Neuronal stem cell (in vitro differentiated cells): ENCODE measurements around the gene HRAS.

Experiments
- DNase-seq: peaks from one replicate; pipeline ENCODE4 v3.0.0-alpha.2; 2013; ENCODE audit warnings: low spot score
- H2AFZ ChIP-seq: one replicate; pipeline ENCODE4 v1.6.1; 2013; ENCODE audit warnings: mild to moderate bottlenecking, low read length, inconsistent platforms
- H2AK5ac ChIP-seq: 2 replicates; pipeline ENCODE4 v1.6.1; 2013; ENCODE audit warnings: low read depth, mild to moderate bottlenecking, inconsistent platforms, low read length, moderate library complexity, mixed read lengths
- H2BK120ac ChIP-seq: 2 replicates; pipeline ENCODE4 v1.6.1; 2013; ENCODE audit warnings: low read depth, mild to moderate bottlenecking, inconsistent platforms, low read length, moderate library complexity, mixed read lengths
- H2BK12ac ChIP-seq: one replicate; pipeline ENCODE4 v1.6.1; 2013; ENCODE audit warnings: low read length, inconsistent platforms
- H2BK15ac ChIP-seq: 2 replicates; pipeline ENCODE4 v1.6.1; 2013; ENCODE audit warnings: mild to moderate bottlenecking, low read length, inconsistent platforms, mixed read lengths
- H2BK5ac ChIP-seq: one replicate; pipeline ENCODE4 v1.6.1; 2013; ENCODE audit warnings: inconsistent platforms, mild to moderate bottlenecking, low read length, moderate library complexity
- H3K14ac ChIP-seq: one replicate; pipeline ENCODE4 v1.6.1; 2013; ENCODE audit warnings: low read length, inconsistent platforms
- H3K18ac ChIP-seq: 2 replicates; pipeline ENCODE4 v1.6.1; 2013; ENCODE audit warnings: low read length, inconsistent platforms
- H3K23ac ChIP-seq: 2 replicates; pipeline ENCODE4 v1.6.1; 2013; ENCODE audit warnings: low read depth, mild to moderate bottlenecking, mixed read lengths, low read length, inconsistent platforms; ENCODE audit not compliant: poor library complexity
- H3K27ac ChIP-seq: replicated peaks from 3 replicates; pipeline ENCODE4 v1.5.1; 2013; ENCODE audit warnings: low read length, inconsistent platforms
- H3K27me3 ChIP-seq, 3 experiments: 2 replicates each; pipeline ENCODE4 v1.6.1; 2013; ENCODE audit warnings: low read length in 3 of 3, mild to moderate bottlenecking in 2 of 3, inconsistent platforms in 1 of 3, low read depth in 1 of 3, mixed read lengths in 1 of 3, moderate library complexity in 1 of 3; ENCODE audit not compliant: control insufficient read depth in 3 of 3, insufficient read depth in 3 of 3
- H3K36me3 ChIP-seq, 2 donors: replicated peaks in 1 of 2; 2 replicates each; pipeline ENCODE4 v1.6.1; 2013; ENCODE audit warnings: low read length in 2 of 2; ENCODE audit not compliant: control insufficient read depth in 2 of 2, insufficient read depth in 2 of 2
- H3K4ac ChIP-seq: 2 replicates; pipeline ENCODE4 v1.6.1; 2013; ENCODE audit warnings: inconsistent platforms, mild to moderate bottlenecking, low read length, moderate library complexity
- H3K4me1 ChIP-seq, 2 donors: 1 replicate in 1 of 2; 2 replicates in 1 of 2; pipeline ENCODE4 v1.6.1; 2013; ENCODE audit warnings: low read length in 2 of 2, low read depth in 1 of 2; ENCODE audit not compliant: control insufficient read depth in 2 of 2, insufficient read depth in 1 of 2
- H3K4me2 ChIP-seq: one replicate; pipeline ENCODE4 v1.6.1; 2013; ENCODE audit warnings: mild to moderate bottlenecking, low read length, inconsistent platforms; ENCODE audit not compliant: insufficient read depth, poor library complexity, severe bottlenecking
- H3K4me3 ChIP-seq, 2 donors: 2 replicates each; pipeline ENCODE4 v1.5.1; 2013; ENCODE audit warnings: low read length in 2 of 2, mild to moderate bottlenecking in 2 of 2, inconsistent platforms in 1 of 2, moderate library complexity in 1 of 2
- H3K79me1 ChIP-seq: one replicate; pipeline ENCODE4 v1.6.1; 2013; ENCODE audit warnings: low read depth, mild to moderate bottlenecking, inconsistent platforms, low read length, moderate library complexity
- H3K9ac ChIP-seq: one replicate; pipeline ENCODE4 v1.6.1; 2013; ENCODE audit warnings: mild to moderate bottlenecking, low read depth, low read length, inconsistent platforms; ENCODE audit not compliant: poor library complexity
- H3K9me3 ChIP-seq, 2 donors: replicated peaks in 1 of 2; 2 replicates each; pipeline versions ENCODE3 to v1.6.1; 2013; ENCODE audit warnings: low read length in 2 of 2, mild to moderate bottlenecking in 2 of 2, inconsistent platforms in 1 of 2, low read depth in 1 of 2, mixed read lengths in 1 of 2, moderate library complexity in 1 of 2; ENCODE audit not compliant: control insufficient read depth in 2 of 2, insufficient read depth in 1 of 2
- H4K8ac ChIP-seq: one replicate; pipeline ENCODE4 v1.6.1; 2013; ENCODE audit warnings: low read depth, mild to moderate bottlenecking, inconsistent platforms, low read length, moderate library complexity
- H4K91ac ChIP-seq: one replicate; pipeline ENCODE4 v1.6.1; 2013; ENCODE audit warnings: low read length, low read depth, mild to moderate bottlenecking, inconsistent platforms; ENCODE audit not compliant: poor library complexity
- WGBS, 2 donors: extraction: QIAGEN DNeasy Blood & Tissue Kit; methylation state at CpG; one replicate each; pipeline ENCODE4 v1.1.7; 2013; ENCODE audit warnings: missing lambda C conversion rate in 2 of 2, mixed read lengths in 1 of 2; ENCODE audit not compliant: insufficient read length in 2 of 2, insufficient replicate concordance in 1 of 2; ENCODE audit errors: extremely low coverage in 2 of 2; 5-methylcytosine and 5-hydroxymethylcytosine counted together

Gene HRAS

DNA sequence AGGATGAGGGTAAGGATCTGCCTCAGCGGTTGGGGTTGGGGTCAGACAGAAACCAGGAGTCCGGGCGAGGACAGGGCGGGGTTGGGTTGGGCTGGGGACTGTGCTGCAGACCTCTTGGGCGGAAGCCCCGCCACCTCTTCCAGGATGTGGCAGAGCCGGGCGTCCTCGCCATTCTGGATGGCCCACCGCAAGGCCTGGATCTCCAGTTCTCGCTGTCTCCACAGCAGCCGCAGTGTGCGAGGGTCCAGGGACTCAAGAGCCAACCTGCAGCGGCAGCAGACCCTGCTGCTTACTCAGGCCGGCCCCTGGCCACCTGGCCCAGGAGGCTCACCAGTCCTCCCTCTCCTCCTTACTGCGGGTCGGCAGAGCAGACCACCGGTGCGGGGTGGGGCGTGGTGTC, 23.1 kb upstream of the HRAS start:
- H2BK15ac ChIP-seq = peak overlapping the region; percentile 96
- H2AFZ ChIP-seq = no peak overlapping the region
- no peak overlapping the region for H4K8ac ChIP-seq
- no peak overlapping the region for H3K9ac ChIP-seq
- H3K14ac ChIP-seq = no peak overlapping the region
- no peak overlapping the region for H3K18ac ChIP-seq
- H3K27me3 ChIP-seq = peaks cover 16 to 57% (median 36%) of the 10 kb centered on the region in 3 experiments
- no peak overlapping the region for H3K27ac ChIP-seq
- peaks cover 17 to 19% of the 10 kb centered on the region in 2 donors for H3K4me1 ChIP-seq
- H3K36me3 ChIP-seq = no peaks in the 10 kb centered on the region
- peak overlapping the region; percentile 61 for H2BK120ac ChIP-seq
- peak overlapping the region; percentile 85 for H3K23ac ChIP-seq
- no peak overlapping the region for H3K4ac ChIP-seq
- DNase-seq = no peak
- no peak overlapping the region for H2BK5ac ChIP-seq
- H3K9me3 ChIP-seq = peaks cover 0 to 4% of the 10 kb centered on the region in 2 donors
- peak overlapping the region; percentile 58 for H2BK12ac ChIP-seq
- no peak overlapping the region for H3K4me3 ChIP-seq
- H3K79me1 ChIP-seq = peaks cover 13% of the 10 kb centered on the region
- H2AK5ac ChIP-seq = peak overlapping the region; percentile 48
- no CpG with 5 or more reads among the region's 20 CpGs for WGBS, 2 donors
- H4K91ac ChIP-seq = no peak overlapping the region
- H3K4me2 ChIP-seq = no peak overlapping the region

GRCh38 chr11:557328-558132, 22.2 kb upstream of the HRAS start:
- Histone ChIP-seq H2BK15ac (no peak overlapping the region), H3K4ac (no peak overlapping the region), H2BK5ac (no peak overlapping the region), H3K79me1 (peaks cover 12% of the 10 kb centered on the region), H2BK120ac (peak overlapping the region; percentile 61), H2AFZ (no peak overlapping the region), H3K27me3 (peaks cover 16 to 57% (median 36%) of the 10 kb centered on the region in 3 experiments), H3K27ac (no peak overlapping the region), H3K36me3 (no peaks in the 10 kb centered on the region), H3K4me3 (no peak overlapping the region), H3K14ac (no peak overlapping the region), H4K91ac (no peak overlapping the region), H3K4me2 (no peak overlapping the region), H3K23ac (peak overlapping the region; percentile 65), H3K4me1 (peaks cover 17 to 21% of the 10 kb centered on the region in 2 donors), H2AK5ac (no peak overlapping the region), H2BK12ac (no peak overlapping the region), H3K18ac (peak overlapping the region; percentile 48), H3K9ac (peak overlapping the region; percentile 44), H3K9me3 (peaks cover 0 to 4% of the 10 kb centered on the region in 2 donors), H4K8ac (no peak overlapping the region)
- DNase-seq = no peak
- no CpG with 5 or more reads among the region's 24 CpGs for WGBS, 2 donors

DNA sequence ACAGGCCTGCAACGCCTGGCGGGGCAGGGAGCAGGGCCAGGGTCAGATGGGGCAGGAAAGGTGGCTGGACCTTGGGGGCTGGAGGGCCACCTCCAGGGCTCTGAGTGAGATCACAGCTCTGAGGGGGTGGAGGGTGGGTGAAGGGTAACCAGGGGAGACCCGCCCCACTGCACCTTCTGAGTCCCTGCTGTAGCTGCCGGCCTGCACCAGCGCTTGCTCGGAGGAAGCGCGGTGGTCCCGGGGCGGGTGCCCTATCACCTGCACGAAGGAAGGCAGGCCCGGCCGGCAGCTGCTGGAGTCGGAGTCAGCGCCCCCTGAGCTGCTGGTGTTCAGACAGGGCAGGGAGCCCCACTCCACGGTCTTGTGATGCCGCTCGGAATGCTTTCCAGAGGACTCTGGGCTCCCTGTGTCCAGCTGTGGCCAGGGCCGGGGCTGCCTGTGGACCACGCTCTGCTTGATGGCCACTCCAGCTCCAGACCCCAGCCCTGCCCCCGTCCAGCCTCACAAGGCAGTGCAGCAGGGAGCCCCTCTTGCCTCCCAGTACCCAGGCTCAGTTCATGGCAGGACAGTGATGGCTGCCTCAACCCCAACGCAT, 21.4 kb upstream of the HRAS start:
- Histone ChIP-seq H4K8ac (no peak overlapping the region), H3K4me2 (peak overlapping the region; percentile 14), H3K79me1 (peaks cover 7% of the 10 kb centered on the region), H3K9ac (no peak overlapping the region), H3K36me3 (no peaks in the 10 kb centered on the region), H2BK120ac (peak overlapping the region; percentile 39), H2BK12ac (no peak overlapping the region), H3K23ac (peak overlapping the region; percentile 55), H2BK5ac (no peak overlapping the region), H4K91ac (no peak overlapping the region), H3K27ac (no peak overlapping the region), H3K4ac (peak overlapping the region; percentile 30), H2BK15ac (peak overlapping the region; percentile 94), H2AFZ (peak overlapping the region; percentile 95), H3K18ac (peak overlapping the region; percentile 76), H3K9me3 (peaks cover 0 to 4% of the 10 kb centered on the region in 2 donors), H3K4me1 (peaks cover 15 to 20% of the 10 kb centered on the region in 2 donors), H2AK5ac (peak overlapping the region; percentile 81), H3K27me3 (peaks cover 16 to 56% (median 36%) of the 10 kb centered on the region in 3 experiments), H3K14ac (peak overlapping the region; percentile 44), H3K4me3 (peak overlapping the region in 1 of 2 donors; percentile 58)
- WGBS, 2 donors = no CpG with 5 or more reads among the region's 22 CpGs
- DNase-seq = no peak
